Stimulated activated CD4-positive, alpha-beta T cell treated with anti-CD3 and anti-CD28 coated beads, Interleukin-4, amount 100 ng/mL, for 1 hour (primary cell): ENCODE data around the gene PKHD1.

ENCODE experiments used
- DNase-seq: peaks from one replicate; pipeline ENCODE4 v3.0.0-alpha.2; 2020

Gene PKHD1

DNA sequence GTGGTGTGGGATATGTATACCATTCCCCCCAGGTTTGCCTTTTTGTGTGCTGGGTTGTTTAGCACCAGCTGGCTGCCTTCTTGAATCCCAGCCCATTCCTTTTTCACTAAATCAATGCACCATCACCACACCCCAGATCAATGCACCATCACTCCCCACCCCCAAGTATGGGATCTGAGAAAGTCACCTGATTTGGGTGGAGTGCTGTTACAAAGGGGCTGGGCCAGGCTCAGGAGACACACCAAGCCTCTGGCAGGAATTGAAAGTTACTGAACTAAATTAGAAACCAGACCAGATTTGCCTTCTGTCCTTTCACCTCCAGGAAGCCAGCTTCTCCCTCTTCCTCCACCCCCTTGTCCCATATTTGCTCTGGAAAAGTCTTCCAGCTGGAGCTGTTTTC is 19.6 kb upstream of the PKHD1 start:
- no peak for DNase-seq

DNA sequence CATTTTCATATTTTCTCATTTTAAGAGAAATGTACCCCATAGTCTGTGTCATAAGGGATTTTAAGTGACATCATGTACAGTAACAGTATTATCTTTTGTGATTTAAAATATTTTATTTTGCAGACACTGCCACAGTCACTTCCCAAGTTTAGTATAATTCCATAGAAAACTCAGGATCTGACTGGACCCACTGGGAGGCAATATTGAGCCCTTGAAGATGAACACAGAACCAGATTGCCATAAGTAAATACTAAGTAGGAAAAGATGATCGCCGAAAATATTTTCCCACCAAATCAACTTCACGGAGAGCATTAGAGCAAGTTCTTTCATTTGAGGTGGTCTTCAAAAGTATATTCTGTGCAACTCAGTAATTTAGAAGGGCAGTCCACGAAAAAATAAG is 17.6 kb upstream of the PKHD1 start:
- DNase-seq, result no peak

DNA sequence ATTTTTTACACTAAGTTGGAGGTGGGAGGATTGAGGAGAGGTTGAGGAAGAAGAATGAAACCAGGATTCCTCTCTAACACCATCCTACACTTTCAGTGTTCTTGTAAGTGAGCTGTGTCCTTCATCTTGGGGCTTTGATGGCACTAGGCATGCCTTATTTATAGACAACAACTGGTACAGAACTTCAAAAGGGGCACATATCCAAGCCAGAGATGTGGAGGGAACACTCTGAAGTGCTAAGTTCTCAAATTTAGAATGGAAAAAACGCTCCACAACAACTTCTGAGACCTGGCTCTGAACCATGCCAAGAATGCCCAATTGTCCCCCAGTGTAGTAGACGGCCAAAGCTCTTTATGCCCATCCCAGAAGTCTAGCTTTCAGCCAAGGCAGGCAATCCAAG is 16.2 kb upstream of the PKHD1 start:
- no peak for DNase-seq

DNA sequence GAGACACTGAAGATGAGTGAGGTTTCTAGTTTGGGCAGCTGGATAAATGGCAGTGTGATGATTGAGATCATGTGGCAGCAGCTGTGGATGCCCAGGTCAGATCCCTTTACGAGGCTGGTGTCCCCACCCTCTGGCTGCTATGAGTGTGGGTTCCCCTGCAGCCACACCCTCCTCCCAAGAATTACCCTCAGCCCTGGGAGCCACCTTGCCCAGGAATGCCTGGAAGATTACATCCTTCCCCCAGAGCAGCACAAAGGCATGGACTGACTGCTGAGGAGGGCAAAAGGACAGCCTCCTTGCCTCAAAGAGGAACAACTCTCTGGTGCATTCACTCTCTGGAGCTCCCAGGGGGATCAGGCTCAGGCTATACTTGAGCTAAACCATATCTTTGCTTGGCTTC is 15.0 kb upstream of the PKHD1 start:
- DNase-seq, result no peak

DNA sequence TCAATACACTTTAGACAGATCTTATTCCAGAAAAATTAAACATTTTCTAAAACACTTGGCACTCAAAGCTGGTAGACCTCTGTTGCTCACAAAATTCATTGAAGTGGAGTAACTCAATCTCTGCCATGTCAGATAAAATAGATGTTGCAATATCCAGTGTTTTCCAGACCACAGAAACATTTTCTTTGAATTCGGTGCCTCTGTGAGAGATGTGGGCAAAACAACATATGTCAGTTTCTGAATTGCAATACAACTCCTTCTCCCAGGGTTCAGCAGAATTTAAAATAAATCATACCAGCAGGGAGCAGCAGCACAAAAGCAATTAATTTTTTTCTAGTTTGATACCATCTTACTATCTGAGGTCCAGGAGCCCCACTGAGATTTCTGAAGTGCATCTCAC is 11.3 kb upstream of the PKHD1 start:
- no peak for DNase-seq

DNA sequence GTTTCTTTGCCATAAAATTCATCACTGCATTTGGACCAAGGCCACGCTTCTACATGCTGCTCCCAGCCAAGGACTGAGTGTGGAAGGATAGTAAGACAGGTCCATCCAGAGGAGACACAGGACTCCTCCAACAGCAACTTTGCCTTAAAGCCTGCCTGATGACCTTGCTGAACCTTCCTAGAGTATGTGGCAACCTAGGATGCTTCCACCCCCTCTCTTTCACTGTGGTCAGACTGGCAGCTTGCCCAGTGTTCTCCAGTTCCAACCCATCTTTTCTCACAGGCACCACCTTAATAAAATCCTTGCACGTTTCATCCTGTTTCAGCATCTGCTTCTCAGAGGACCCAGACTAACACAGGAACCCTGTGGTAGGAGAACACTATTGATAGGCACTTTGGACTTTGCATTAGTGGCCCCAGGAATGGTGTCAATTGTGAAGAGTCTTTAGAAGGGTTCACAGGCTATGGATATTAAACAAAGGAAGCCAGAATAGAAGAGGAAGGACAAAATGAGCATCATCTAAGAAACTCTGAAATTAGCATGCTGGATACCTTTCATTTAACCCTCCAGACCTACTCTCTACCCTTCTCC is 2.4 kb upstream of the PKHD1 start:
- no peak for DNase-seq

DNA sequence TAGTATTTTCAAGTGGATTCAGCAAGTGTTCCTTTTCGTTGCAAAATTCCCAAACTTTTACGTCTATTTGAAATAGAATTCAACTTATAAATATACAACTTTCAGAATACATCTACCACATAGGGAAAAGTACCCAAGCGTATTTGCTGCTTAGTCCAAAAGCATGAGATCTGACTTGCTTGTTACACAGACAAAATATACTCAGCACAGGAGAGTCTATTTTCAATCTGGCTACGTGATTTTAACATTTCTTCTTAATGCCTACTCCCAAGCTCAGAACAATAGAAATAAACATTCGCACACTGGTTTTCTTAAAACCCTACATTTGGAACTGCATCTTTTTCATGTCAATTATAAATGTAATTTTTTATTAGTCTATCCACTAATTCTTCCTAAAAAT is 672 bp downstream of the PKHD1 start:
- DNase-seq, result no peak

DNA sequence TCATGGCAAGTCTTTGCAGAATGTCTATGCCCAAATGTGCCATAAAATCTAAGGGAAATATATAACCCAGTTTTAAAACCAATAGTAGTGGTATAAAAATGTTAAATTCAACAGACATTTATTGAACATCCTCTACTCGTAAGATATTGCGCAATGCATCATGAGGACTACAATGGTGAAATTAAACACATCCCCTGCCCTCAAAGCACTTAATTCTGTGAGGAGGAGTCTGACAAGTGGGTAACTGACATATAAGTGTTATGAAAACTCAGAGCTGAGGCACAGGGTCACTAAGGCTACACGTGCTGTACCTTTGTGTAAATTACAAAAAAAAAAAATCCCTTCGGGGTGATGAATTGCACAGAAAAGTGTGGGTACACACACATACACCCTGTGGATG is 6.2 kb downstream of the PKHD1 start:
- DNase-seq, result no peak

DNA sequence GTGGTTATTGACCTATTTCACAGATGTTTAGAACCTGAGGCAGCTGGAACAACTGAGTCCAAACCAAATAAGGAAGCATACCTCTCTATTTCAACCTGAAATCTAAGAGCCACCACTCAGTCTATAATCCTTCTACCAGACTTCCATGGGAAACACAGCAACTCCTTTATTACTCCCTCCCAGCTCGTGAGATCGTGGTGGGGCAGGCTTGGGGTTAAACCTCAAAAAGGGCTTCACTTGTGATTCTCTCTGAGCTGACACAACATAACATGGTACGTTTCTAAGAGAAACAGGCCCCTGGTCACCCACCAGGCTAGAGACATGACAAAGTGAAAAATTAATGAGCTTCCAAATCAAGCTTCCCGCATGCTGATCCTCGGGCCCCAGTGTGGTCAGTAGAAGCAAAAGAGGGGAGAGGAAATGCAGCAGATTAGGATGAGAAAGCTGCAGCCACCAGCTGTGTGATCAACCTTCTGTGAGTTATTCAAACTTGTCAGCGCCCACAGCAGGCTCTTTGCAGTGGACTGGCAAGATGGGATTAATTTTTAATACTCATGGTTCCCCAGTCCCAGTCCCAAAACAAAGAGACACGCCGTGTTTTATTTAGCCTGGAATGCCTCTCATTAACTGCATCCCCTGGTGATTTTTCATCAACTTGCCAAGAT is 9.3 kb downstream of the PKHD1 start:
- no peak for DNase-seq

DNA sequence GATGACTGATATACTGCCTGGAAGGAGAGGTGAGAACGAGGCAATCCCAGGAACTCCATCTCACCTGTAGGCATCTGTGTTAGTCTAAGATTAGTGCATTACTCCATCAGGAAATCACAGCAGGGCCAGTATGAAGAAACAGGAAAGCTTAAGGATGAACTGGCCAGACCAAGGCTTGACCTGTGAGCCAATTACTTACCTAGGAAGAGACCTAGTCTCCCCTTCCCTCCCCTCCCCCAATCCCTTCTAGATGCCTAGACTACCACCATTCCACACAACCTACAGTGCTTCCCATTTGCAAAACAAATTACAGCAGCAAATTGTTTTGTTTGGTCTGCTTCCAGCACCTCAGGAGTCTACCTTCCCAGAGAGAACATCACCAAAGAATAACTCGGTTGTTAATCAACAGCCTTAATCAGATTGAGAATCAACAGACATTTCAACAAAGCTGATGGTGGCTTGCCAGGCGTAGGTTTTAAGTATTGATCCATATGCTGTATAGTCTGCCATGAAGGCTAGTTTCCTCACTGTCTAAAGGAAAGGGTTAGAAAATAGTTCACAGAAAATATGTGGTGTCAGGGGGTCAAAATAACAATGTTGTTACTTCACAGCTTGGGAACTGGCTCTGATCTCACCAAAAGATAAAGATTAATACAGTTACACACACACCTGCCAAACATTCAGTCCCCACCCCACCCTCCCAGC is 10.1 kb downstream of the PKHD1 start:
- DNase-seq, result no peak

DNA sequence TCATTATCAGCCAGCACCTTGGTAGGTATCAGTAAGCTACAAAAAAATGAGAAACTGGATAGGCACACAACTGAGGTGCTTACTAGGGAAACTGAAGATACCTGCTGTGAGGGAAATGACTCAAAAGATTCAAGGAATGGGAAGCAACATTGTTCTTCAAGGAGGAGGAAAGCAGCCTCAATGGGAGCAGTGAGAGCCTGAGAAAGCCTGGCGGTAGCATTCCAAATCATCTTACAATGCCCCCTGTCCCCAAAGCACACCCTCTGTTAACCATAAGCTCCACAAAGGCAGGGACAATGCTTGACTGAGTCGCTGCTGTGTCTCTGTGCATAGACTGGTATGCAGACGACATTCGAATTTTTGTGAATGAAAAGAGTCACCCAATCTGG is 10.6 kb downstream of the PKHD1 start:
- DNase-seq, result no peak

DNA sequence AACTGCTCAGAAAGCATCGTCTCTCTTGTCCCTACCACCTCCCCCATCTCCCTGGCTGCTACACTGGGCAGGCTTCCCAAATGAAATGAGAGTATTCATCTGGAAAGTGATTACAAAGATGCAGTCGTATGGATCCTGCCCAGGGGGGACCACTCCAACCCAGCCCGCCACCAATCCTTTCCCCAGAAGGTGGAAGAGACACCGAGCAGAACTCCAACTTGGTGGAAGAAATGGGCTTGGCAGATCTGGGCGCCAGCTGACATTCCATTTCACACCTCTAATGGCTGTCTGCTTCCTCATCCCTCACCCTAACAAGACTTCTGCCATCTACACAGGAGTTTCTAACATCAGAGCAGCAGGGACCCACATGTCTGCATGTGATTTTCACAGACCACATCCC is 12.7 kb downstream of the PKHD1 start:
- no peak for DNase-seq

DNA sequence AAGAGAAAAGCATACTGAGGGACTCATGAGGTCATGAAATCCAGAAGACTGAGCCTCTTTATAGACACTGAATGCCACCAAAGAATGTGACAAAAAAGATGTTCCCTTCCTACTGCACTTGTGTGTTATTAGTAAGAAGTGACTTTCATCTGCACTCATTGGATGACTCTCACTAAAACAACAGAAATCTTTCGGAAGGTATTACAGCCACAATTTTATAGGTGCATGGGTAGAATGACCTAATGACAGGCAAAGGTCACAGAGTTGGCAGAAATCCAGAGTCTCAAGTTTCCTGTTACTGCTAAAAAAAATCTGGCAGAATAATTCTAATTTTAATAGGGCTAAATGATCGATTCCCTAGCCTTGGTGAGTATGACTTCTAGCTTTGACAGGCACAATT is 13.3 kb downstream of the PKHD1 start:
- no peak for DNase-seq

DNA sequence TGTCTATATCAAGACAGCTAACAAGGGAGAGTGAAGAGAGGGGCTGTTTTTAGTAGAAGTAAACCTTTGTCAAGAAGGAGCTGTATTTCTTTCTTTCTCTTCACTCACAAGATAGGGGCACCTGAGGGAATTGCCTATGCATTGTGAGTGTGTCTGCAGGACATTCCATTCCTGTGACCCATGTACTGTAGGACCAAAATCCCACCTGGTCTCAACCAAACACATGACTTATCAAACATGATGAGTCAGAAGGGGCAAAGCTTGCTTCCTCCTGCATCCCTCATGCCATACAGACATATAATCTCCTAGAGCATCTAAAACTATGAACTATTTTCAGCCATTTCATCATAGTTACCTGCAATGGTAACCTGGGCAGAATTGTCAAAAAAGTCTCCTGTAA is 21.8 kb downstream of the PKHD1 start:
- DNase-seq, result no peak

DNA sequence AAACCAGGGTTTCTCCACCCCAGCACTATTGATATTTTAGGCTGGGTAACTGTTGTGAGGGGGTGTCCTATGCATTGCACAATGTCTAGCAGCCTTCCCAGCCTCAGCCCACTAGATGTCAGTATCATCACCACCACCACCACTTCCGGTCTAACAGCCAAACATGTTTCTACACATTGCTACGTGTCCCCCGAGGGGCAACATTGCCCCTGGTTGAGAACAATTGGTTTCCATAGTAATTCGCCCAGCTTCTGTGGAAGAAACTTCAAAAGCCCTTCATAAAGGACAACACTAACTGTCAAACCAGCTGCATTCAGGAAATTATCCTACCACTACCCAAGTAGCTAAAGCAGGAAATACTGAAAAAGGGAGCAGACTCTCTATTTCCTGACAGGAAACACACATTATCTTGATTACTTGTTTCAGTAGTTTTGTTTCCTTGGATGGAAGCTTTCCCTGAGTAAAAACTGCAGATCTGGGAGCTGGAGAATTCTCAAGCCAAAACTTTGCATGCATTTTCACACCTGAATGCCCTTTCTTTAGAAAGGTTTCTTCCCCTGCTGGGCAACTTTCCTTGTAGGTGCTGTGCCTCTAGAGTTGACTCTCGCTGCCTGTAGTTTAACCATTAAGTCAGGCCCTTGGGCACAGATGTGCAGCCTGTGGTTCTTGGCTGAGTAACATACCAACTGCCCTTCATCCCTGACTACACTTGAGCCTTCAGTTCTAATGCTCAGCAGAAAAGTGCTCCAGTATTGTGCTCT is 23.6 kb downstream of the PKHD1 start:
- peak; percentile 44 for DNase-seq

DNA sequence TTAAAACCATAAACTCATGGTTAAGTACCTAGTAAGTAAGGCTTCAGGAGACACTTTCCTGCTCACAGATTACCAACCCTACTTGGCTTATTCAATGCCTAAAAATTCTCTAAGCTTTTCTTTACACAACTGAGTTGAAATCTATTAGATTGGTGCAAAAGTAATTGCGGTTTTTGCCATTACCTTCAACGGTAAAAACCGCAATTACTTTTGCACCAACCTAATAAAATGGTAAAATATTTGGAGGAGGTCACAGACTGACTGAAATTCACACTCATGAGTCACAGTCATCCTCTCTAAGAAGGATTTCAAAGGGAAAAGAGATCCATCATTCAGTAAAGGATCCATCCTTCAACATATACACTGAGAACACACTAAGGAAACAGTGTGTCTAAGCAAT is 25.9 kb downstream of the PKHD1 start:
- DNase-seq, result no peak

DNA sequence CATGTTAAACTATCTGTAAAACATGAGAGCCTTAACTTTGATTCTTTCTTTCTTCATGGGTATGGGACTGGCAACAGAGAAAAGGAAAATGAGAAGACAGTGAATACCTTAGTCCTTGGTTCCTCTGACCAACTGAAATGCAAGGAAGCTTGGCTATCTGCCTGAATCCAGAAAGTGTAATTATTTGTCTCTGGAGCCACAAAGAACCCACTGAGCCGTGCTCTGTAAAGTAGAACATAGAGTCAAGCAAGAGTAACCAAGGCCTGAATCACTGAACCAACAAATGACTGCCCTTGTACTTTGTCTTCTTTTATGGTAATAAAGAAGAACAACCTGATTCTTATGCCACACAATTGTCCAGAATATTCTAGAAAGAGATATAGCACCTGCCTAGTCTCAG is 27.6 kb downstream of the PKHD1 start:
- no peak for DNase-seq

DNA sequence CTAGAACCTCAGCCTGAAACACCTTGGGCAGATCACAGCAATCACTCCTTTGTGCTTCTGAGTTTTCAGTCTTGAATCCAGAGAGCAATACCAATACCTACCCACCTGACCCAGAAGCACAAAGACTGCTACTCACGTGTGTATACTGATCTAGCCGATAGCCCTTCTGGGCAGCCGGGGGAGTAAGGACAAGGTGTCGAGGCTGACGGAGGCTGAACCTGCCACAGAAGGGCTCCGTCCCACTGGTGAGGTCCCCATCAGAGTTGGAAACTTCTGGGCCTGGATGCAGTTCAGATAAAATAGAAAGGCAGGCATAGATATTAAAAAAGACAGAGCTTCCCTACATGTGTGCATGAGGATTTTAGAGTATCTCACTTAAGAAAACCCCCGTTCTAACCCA is 32.0 kb downstream of the PKHD1 start:
- DNase-seq, result no peak

DNA sequence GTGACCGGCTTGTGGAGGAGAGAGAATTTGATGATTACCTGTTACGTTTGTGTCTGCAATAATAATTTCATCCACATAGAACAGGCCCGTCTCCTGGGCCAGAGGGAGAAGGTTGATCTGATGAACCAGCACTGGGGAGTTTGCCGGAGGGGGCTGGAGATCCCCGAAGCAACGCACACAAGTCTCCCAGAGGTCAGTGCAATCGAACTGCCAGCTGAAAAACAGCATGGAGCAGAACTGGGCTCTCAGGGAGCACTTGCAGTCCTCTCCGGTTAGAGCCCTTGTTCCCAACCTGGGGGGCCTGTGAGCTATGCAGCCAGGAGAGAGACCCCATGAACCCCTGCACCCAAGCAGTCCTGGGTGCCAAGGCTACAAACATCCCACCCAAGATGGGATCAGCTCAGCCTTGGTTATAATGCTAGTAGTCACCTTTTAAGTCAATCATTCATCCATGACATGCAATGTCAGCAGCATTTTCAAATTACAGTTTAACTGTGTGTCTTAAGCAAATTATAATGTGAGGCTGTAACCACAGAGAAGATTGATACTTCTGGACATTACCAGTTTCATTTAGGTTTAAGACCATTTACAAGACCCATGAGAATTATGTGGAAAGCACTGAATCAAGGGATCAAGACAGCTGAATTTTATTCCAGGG is 34.2 kb downstream of the PKHD1 start:
- DNase-seq, result no peak

DNA sequence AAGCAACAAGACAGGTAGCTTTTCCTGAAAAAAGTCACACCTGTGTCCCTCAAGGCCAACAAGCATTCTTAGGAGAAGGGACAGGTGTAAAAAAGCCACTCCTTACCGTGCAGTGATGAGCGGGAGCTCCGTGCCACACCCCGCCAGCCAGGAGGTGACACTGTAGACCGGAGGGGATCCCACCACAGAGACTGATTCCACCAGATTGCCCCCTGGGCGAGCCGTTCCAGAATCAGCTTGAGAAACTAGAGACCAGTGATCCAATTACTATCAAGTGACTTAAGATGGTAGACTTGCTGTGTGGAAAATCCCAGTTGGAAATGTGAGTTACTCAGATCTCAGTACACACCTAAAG is 37.4 kb downstream of the PKHD1 start:
- no peak for DNase-seq

DNA sequence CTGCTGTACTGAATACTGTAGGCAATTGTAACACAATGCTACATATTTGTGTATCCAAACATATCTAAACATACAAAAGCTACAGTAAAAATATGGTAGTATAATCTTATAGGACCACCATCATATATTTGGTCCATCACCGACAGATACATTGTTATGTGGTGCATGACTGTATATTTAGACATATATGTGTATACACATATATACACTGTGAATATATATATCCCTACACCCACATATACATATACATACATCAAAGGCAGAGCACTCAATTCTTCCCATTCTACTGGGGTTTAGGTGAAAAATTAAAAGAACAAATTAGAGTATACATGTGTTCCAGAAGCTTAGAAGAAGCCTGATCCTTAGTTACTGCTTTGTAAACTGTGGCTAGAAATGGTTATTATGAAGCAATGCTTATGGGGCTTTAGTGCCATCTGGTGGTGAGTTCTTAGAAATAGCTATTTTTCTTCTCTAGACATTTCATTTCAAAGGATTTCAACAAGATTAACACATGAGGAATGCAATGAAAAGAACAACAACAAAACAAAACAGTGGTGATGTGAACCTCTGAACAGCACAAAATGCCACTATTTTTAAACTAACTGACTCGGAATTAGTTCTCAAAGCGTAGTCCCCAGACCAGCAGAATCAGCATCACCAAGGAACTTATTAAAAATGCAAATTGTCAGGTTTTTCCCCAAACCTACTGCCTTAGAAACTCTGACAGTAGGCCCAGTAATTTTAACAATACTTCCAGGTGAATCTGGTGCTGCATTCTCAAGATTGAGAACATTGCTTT is 38.0 kb downstream of the PKHD1 start:
- DNase-seq, result no peak

DNA sequence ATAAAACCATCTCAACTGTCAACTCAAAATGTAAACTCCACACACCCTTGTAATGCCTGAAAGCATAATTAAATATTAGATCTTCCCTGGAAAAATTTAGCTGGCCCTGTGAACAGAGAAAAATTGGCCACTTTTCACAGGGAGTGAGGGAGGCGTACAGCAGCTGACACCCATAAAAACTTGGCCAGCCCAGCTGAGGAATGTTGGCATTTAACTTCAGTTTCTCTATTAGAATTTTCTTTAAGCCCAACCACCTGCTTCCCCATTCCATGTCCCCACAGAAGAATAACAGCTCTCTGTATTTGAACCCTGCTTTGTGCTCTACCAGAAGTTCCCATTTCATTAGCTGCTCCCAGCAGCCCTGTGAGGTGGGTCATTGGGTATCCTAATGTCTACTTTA is 41.0 kb downstream of the PKHD1 start:
- no peak for DNase-seq

DNA sequence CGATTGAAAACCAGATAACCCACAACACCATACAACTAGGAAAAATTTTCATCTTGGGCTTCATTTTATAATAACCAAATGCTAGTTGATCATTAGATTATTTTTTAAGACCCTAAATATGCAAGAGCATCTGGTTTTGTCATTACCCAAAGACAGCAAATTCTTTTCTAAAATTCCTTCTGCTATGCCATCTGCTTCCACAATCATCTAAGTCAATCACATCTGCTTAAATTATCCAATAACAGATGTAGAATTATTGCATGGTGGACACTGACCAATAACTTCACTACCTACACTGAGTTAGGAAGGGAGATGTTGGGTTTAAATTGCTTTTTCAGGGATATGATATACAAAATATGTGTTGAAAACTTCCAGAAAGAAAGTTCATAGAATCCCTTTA is 41.9 kb downstream of the PKHD1 start:
- DNase-seq, result no peak
